HG02759 (cell line): ENCODE results near the gene RAX2.
"Not testable (repeated sequence)": the region's sequence is repeated elsewhere in the genome, so short reads cannot be mapped to it uniquely, and the experiment has no call there.

Experiments
- ATAC-seq: cut with Tn5 transposase; IDR thresholded peaks from one replicate; pipeline ENCODE4 v1.9.1; 2021; ENCODE audit warnings: mild to moderate bottlenecking, moderate library complexity; ENCODE audit not compliant: unreplicated experiment

RAX2 gene

GRCh38 chr19:3778899-3779723 lies 7.1 kb upstream of the RAX2 start:
- ATAC-seq: no peak

GRCh38 chr19:3778104-3778867 lies 6.3 kb upstream of the RAX2 start:
- no peak for ATAC-seq

- no peak for ATAC-seq
Observed at GRCh38 chr19:3776479-3777040, 4.5 kb upstream of the RAX2 start.

DNA sequence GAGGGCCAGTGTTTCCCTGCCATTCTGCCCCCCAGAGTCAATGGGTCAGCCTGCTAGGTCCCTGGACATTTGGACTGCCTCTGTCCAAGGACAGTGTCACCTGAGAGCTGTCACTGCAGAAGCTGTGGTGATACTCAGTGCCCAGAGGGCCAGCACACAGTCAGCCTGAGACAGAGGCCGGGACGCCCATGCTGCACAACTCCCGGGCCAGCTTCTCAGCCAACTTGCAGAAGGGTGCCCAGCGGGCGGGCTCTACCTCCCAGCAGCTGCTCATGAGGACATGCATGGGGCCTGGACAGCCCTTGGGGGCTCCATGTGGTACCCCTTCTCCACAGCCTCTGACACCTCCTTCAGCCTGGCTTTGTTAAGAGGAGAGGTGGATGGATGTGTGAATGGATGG lies 3.8 kb upstream of the RAX2 start:
- no peak for ATAC-seq

GRCh38 chr19:3775374-3775711 lies 3.3 kb upstream of the RAX2 start:
- ATAC-seq: no peak

DNA sequence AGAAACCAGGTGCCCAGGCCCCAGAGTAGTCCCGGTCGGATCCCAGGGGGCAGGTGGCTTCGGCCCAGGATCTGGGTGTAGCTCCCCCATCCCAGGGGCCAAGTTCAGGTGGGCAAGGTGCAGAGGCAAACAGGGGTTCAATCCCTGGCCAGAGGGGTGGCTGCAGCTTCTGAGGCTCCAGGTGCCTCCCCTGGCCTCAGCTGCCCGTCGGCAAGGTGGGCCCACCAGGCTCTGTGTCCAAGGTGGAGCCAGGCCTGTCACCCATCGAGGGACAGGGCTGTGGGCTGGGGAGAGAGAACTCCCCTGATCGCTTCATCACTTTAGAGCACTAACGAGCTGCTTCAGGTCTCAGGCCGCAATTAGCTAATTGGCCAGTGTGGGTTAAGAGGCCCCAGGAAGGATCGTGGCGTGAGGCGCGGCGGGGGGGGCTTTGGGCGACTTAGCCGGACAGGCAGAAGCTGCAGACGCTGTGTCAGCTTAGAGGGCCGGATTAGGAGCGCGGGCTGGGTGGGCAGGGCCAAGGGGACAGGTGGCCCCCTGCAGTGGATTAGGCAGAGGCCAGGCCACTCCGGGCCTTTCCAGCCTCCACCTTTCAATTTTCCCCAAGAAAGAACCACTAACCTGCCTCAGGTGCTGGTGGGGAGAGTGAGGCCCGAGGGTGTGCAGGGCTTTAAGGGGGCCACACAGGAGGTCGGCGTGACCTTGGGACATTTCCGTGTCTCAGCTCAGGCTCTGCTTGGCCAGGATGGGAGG lies 2.8 kb upstream of the RAX2 start:
- no peak for ATAC-seq

DNA sequence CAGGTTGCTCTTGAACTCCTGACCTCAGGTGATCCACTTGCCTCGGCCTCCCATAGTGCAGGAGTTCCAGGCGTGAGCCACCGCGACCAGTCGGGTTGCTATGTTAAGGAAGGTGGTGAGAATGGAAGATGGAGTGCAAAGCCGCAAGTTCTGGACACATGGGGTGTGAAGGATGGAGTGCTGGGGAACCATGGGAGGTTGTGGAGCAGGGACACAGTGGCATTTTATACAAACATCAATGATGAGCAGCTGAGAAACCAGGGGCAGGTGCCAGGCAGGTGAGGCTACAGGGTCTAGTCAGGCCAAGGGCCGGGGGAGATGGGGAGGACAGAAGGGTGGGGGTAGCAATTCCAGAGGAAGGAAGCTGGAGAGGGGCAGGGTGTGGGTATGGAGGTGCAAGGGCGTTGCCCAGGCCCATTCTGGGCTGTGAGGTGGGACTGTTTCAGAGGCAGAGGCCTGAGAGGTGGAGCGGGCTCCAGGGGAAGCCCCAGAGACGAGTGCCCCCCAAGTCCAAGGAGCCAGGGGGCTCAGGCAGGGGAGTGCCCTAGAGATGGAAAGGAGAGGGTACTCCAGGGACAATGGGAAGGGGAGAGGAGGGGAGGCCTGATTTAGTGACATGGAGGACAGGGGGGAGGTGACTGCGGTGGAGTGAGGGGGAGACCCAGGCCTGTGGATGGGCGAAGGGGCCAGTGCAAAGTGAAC lies 1.9 kb upstream of the RAX2 start:
- ATAC-seq: no peak

DNA sequence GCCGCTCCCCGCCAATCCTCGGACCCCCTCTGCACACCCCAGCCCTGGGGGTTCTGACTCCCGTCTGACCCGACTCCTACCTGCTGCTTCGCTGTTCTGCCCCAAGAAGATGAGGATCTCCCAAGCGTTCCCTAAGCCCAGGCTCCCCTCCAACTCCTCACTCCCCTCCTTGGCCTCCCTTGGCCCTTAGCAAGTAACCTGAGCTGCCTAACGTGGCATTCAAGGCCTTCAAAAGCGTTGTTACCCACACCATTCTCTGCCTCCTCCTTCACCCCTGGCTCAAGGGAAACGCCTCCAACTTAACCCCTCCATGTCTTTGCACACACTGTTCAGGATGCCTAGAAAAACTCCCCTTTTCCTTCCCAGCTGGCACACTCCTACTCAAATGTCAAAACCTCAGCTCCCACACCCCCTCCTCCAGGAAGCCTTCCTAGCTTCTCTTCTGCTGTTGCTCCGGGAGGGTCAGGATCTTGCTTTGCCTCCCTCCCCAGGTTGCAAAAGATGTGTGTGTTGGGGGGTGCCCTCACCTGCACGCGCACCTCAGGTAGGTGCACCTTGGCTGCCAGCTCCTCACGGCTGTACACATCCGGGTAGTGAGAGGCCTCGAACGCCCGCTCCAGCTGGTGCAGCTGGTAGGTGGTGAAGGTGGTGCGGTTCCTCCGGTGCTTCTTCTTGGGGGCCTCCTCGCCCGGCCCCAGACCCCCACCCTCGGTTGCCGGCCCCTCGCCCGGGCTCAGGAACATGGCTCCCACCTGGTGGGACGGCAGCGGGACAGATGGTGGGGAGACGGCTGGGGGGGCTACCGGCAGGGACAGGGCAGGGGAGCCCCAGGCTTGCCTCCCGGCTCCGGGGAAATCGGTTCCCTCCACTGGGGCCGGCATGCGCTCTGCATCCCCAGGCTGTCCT lies 775 bp downstream of the RAX2 start:
- ATAC-seq: no peak

DNA sequence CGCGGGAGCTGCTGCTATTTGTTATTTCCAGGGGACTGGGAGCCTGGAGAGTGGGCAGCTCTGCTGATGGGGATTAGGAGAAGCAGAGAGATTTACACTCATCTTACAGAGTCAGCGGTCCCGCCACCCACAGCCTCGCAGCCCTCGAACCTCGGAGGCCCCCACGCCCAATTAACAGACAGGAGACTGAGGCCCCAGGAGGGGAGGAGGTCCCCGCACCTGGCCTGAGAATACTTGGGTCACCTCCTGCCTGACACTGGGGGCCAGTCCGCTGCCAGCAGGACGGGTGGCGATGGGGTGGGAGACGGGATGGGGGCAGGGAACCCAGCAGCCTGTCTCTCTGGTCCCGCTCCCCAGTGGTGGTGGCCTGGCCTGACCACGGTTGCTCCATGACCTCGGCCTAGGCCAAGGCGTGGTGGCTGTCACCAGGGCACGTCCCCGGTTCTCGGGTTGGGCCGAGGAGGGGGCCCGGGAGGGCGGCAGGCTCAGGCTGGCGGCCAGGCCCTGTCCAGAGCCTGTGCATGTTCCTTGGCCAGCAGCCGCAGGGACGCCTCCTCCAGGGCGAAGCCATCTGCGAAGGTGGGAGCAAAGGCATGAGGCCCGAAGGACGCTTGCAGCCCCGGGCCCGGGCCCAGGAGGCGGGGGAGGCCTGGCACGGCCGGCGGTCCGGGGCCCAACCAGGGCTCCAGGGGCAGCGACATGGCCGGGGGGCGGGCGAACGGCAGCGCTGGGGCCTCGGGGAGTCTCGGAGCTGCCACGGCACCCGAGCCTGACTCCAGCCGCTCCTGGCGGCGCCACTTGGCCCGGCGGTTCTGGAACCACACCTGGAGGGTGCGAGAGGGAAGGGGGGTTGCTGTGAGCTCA lies 1.7 kb downstream of the RAX2 start:
- no peak for ATAC-seq

- ATAC-seq: no peak
Observed at GRCh38 chr19:3769494-3769893, 2.5 kb downstream of the RAX2 start.

GRCh38 chr19:3768748-3769099 lies 3.3 kb downstream of the RAX2 start:
- no peak for ATAC-seq

DNA sequence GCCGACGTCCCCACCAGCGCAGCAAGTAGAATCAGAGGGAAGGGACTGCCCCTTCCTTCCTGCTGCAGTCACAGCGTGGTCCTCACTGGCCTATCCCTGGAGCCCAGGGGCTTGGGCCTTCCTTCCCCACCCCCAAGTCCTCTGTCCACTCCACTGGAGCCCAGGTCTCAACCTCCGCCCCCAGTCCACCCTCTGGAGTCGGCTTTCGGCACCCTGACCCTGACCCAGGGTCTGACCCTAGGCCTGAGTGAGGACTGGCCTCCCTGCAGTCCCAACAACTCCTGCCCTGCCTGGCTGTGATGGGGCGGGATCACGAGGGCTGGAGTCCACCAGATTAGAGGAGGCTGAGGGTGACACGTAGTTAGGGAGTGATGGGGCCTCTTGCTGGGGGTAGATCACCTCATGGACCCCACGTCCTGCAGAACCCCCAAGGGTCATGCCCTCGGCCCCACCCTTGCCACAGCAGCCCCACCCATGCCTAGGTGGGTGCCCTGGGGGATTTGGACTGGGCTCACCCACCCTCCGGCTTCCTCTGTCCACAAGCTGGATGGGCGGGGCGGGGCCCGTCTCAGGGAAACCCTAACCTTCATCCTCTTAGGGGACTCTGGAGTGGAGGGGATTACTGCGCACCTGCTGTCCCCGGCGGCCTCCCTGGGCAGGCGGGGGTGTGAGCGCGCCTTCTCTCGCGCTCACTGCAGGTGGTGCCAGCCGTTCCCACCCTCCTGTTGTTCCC lies 3.8 kb downstream of the RAX2 start:
- no peak for ATAC-seq

DNA sequence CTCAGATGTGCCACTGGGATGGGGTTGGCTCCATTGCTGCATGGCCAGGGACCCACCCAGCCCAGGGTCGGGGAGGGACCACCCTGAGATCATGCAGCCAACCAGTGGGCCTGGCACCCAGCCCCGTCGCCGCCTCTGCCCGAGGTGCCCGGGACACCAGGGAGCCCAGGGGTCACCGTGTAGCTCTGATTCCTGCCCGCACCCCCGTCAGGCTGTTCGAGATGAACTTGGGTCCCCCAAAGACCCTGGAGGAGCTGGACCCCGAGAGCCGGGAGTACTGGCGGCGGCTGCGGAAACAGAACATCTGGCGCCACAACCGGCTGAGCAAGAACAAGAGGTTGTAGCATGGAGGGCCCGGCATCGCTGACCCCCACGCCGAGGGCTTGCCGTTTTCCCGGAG lies 5.0 kb downstream of the RAX2 start:
- no peak for ATAC-seq

DNA sequence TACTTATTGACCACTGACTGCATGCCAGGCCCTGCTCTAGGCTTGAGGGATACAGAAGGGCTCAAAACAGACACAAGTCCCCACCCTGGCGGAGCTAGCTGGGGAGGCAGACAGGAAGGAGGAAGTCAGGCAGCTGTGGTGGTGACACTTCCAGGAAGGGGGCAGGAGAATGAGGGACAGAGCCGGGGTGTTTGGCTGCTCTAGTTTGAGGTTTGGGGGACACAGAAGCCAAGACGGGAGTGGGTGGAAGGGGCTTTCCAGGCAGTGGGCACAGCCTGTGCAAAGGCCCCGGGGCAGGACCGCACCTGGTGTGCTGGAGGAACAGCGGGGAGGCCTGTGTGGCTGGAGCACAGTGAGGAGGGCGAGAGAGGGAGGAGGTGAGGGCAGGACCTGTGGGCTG lies 5.5 kb downstream of the RAX2 start:
- ATAC-seq: no peak

DNA sequence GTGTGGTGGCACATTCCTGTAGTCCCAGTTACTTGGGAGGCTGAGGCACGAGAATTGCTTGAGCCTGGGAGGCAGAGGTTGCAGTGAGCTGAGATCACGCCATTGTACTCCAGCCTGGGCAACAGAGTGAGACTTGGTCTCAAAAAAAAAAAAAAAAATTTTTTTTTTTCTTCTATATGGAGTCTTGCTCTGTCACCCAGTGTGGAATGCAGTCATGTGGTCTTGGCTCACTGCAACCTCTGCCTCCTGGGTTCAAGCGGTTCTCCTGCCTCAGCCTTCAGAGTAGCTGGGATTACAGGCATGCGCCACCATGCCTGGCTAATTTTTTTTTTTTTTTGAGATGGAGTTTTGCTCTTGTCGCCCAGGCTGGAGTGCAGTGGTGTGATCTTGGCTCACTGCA lies 6.3 kb downstream of the RAX2 start:
- ATAC-seq: not testable (repeated sequence)

DNA sequence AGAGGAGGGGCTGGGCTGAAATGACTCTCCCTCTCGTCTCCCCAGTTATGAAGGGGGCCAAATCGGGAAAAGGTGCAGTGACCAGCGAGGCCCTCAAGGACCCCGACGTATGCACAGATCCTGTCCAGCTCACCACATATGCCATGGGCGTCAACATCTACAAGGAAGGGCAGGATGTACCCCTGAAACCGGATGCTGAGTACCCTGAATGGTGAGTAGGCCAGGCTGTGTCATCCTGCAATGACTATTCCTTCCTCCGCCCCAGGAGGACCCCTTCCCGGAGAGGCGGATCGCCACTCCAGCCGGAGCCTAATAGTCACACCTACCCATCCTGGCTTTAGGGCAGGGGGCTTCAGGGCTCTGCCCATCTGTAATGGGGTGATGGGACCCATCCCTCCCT lies 6.9 kb downstream of the RAX2 start:
- no peak for ATAC-seq

DNA sequence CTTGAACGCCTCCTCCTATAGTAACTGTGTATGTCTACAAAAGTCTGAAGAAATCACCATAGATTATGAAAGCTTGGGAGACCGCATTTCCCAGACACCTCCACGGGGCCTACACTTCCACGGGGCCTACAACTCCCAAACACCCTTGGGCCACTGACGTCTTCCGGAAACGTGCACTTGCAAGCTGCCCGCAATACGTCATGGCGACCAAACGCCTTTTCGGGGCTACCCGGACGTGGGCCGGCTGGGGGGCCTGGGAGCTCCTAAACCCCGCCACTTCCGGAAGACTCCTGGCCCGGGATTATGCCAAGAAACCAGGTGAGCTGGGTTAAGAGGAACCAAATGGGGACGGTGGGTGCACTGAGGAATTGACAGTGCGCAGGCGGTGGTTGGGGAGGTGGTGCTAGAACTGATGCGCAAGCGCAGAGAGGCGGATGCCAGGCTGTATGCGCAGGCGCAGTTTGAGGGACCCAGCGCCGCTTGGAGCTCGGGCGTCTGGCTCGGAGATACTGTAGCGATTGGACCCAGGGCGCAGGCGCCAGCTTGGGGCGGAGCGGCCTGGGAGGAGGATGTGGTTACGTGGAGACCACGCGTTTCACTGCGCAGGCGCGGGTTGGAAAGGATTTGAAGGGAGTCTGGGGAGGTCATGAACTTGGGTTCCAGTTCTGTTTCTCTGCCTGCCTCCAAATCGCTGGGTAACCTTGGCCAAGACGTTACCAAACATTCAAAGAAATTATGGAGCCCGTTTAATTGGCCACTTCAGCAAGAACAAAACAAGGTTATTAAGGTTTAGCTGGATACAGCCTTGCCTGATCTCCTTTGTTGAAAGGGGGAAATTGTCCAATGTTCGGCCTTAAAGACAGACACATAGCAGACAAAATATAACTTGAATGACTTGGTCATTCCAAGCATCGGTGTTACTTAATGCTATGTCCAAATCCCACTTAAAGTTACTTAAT lies 9.2 kb downstream of the RAX2 start, which contains the start of gene MRPL54:
MRPL54 (plus strand) TSS at position 182 of the 959 bp plus-strand sequence; CDS start at position 201, 19 bp downstream.
- ATAC-seq: peak; percentile 82
